Cardiac septum (tissue), 1 donor: ENCODE data around the gene NKIRAS1. TPM values are rescaled to one million over a fixed set of nuclear protein-coding genes. Genes with fewer than 3 reads are reported as not detected.
"Not testable (repeated sequence)": the region's sequence is repeated elsewhere in the genome, so short reads cannot be mapped to it uniquely, and the experiment has no call there.

Experiments used
- DNase-seq: peaks from one replicate; pipeline ENCODE4 v3.0.0-alpha.2; 2020; ENCODE audit warnings: low spot score
- intact Hi-C: fragments of 100-400 bp; cut with DNase I; formaldehyde crosslinking; loops from one replicate; pipeline ENCODE4 v1.14.0; 2022
- total RNA-seq: library from RNA; stranded (reverse); fragmentation: NEBNext Ultra II Directional; extraction: Animal tissue kit (Norgen Biotek cat#: 25700); gene quantifications from one replicate; pipeline ENCODE4 v1.2.1, GENCODE V29; 2021
- donor health status: DM: no; HTN: no; CAD: no.

NKIRAS1 gene
- total RNA-seq, 1 donor from 2014 or later, result 17.2 TPM

- no peak for DNase-seq
- intact Hi-C loops, result no loop called here
These were observed 37.3 kb downstream of the NKIRAS1 start for GRCh38 chr3:23879485-23879884.

GRCh38 chr3:23877329-23877980 lies 39.3 kb downstream of the NKIRAS1 start:
- intact Hi-C loops, result no loop called here

GRCh38 chr3:23876923-23877322 lies 39.9 kb downstream of the NKIRAS1 start:
- intact Hi-C loops, result no loop called here

More at GRCh38 chr3:23877329-23877980, 39.3 kb downstream of the NKIRAS1 start:
- no peak for DNase-seq

GRCh38 chr3:23875113-23875725 lies 41.6 kb downstream of the NKIRAS1 start:
- no peak for DNase-seq
- intact Hi-C loops, result no loop called here

More at GRCh38 chr3:23876923-23877322, 39.9 kb downstream of the NKIRAS1 start:
- no peak for DNase-seq

GRCh38 chr3:23874359-23875112 lies 42.3 kb downstream of the NKIRAS1 start:
- DNase-seq, result no peak
- intact Hi-C loops, result no loop called here

GRCh38 chr3:23873941-23874340 lies 42.8 kb downstream of the NKIRAS1 start:
- intact Hi-C loops, result no loop called here

GRCh38 chr3:23872330-23872729 lies 44.5 kb downstream of the NKIRAS1 start:
- intact Hi-C loops, result no loop called here
- no peak for DNase-seq

More at GRCh38 chr3:23873941-23874340, 42.8 kb downstream of the NKIRAS1 start:
- no peak for DNase-seq

GRCh38 chr3:23871361-23871760 lies 45.4 kb downstream of the NKIRAS1 start:
- DNase-seq, intact Hi-C loops: not testable (repeated sequence)

- intact Hi-C loops, DNase-seq: not testable (repeated sequence)
These were observed 46.1 kb downstream of the NKIRAS1 start for GRCh38 chr3:23870663-23871043.

- DNase-seq, result no peak
- intact Hi-C loops, result loop anchor here (5.0 kb wide), 1 partner anchor 378 kb away; no protein-coding TSS in a partner anchor
These were observed 46.7 kb downstream of the NKIRAS1 start for GRCh38 chr3:23869977-23870662.

GRCh38 chr3:23867838-23868237 lies 49.0 kb downstream of the NKIRAS1 start:
- intact Hi-C loops, result loop anchor here (5.0 kb wide), 1 partner anchor 376 kb away; no protein-coding TSS in a partner anchor
- no peak for DNase-seq

- intact Hi-C loops, result loop anchor here (5.0 kb wide), 1 partner anchor 375 kb away; no protein-coding TSS in a partner anchor
- DNase-seq, result no peak
These were observed 49.4 kb downstream of the NKIRAS1 start for GRCh38 chr3:23867400-23867799.

- intact Hi-C loops, result loop anchor here (5.0 kb wide), 1 partner anchor 373 kb away; no protein-coding TSS in a partner anchor
- no peak for DNase-seq
These were observed 51.0 kb downstream of the NKIRAS1 start for GRCh38 chr3:23865595-23866396.

GRCh38 chr3:23864931-23865330 lies 51.9 kb downstream of the NKIRAS1 start:
- intact Hi-C loops, result loop anchor here (5.0 kb wide), 1 partner anchor 373 kb away; no protein-coding TSS in a partner anchor
- no peak for DNase-seq

- intact Hi-C loops, result no loop called here
- DNase-seq, result no peak
These were observed 53.7 kb downstream of the NKIRAS1 start for GRCh38 chr3:23863060-23863459.

- intact Hi-C loops, result no loop called here
- DNase-seq, result no peak
These were observed 55.1 kb downstream of the NKIRAS1 start for GRCh38 chr3:23861689-23862088.

- intact Hi-C loops, result no loop called here
These were observed 56.9 kb downstream of the NKIRAS1 start for GRCh38 chr3:23859839-23860382.

GRCh38 chr3:23859012-23859743 lies 57.6 kb downstream of the NKIRAS1 start:
- no peak for DNase-seq
- intact Hi-C loops, result no loop called here

More at GRCh38 chr3:23859839-23860382, 56.9 kb downstream of the NKIRAS1 start:
- DNase-seq, result no peak
